ENCODE measurements around the gene TCF12.

GRCh38 chr15:57056357-57056756, 137.9 kb downstream of the TCF12 start:
- TF ChIP-seq, protein P1, sequence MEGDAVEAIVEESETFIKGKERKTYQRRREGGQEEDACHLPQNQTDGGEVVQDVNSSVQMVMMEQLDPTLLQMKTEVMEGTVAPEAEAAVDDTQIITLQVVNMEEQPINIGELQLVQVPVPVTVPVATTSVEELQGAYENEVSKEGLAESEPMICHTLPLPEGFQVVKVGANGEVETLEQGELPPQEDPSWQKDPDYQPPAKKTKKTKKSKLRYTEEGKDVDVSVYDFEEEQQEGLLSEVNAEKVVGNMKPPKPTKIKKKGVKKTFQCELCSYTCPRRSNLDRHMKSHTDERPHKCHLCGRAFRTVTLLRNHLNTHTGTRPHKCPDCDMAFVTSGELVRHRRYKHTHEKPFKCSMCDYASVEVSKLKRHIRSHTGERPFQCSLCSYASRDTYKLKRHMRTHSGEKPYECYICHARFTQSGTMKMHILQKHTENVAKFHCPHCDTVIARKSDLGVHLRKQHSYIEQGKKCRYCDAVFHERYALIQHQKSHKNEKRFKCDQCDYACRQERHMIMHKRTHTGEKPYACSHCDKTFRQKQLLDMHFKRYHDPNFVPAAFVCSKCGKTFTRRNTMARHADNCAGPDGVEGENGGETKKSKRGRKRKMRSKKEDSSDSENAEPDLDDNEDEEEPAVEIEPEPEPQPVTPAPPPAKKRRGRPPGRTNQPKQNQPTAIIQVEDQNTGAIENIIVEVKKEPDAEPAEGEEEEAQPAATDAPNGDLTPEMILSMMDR (IDR thresholded peaks at IDR 0.05), result no peak
- no peak for TF ChIP-seq POLR2A (IDR thresholded peaks at IDR 0.05)
- no peak for TF ChIP-seq POLR2AphosphoS5 (IDR thresholded peaks at IDR 0.05)
